Upper lobe of left lung (tissue), 6 donors: ENCODE results near the gene MAZ. TPM values are rescaled to one million over a fixed set of nuclear protein-coding genes. Genes with fewer than 3 reads are reported as not detected.

Experiments
- ATAC-seq, 2 donors: fragments of 200-7000 bp; cut with Tn5 transposase; one replicate each; pipeline ENCODE4 v1.9.1; 2022; ENCODE audit warnings: mild to moderate bottlenecking in 2 of 2, moderate library complexity in 2 of 2; ENCODE audit not compliant: low FRiP score in 2 of 2
- DNase-seq, 2 donors: peaks; one replicate each; pipeline ENCODE4 v3.0.0-alpha.2; 2019 to 2020
- H3K27ac ChIP-seq, 4 donors: fragments of 200-600 bp; sonication (generic); one replicate each; pipeline ENCODE4 v1.5.1; 2016 to 2019
- H3K27me3 ChIP-seq, 4 donors: fragments of 200-600 bp; sonication (generic); one replicate each; pipeline ENCODE4 v1.5.1; 2017 to 2019
- H3K36me3 ChIP-seq, 4 donors: fragments of 200-600 bp; sonication (generic); one replicate each; pipeline ENCODE4 v1.5.1; 2016 to 2019
- H3K4me1 ChIP-seq, 4 donors: fragments of 200-600 bp; sonication (generic); one replicate each; pipeline ENCODE4 v1.5.1; 2018 to 2019
- H3K4me3 ChIP-seq, 4 donors: fragments of 200-600 bp; sonication (generic); one replicate each; pipeline ENCODE4 v1.5.1; 2017 to 2019; ENCODE audit warnings: mild to moderate bottlenecking in 2 of 4, moderate library complexity in 1 of 4
- H3K9me3 ChIP-seq, 4 donors: fragments of 200-600 bp; sonication (generic); one replicate each; pipeline ENCODE4 v1.5.1; 2018 to 2019
- CTCF ChIP-seq, 6 experiments: fragments of 450-650 bp in 4 of 6; fragments of 200-600 bp in 2 of 6; sonication (generic) in 2 of 6; IDR thresholded peaks; one replicate each; pipeline ENCODE4 v1.5.1; 2016 to 2019; ENCODE audit warnings: antibody characterized with exemption in 6 of 6
- EP300 ChIP-seq, 4 donors: sonication (generic); formaldehyde crosslinking; IDR thresholded peaks; one replicate each; pipeline ENCODE4 v1.5.1; 2017; ENCODE audit warnings: antibody characterized with exemption in 4 of 4, control low read depth in 2 of 4
- POLR2A ChIP-seq, 4 donors: fragments of 450-650 bp; IDR thresholded peaks; one replicate each; pipeline ENCODE4 v1.5.1; 2016 to 2017; ENCODE audit warnings: antibody characterized with exemption in 4 of 4, mild to moderate bottlenecking in 2 of 4
- POLR2AphosphoS5 ChIP-seq, 2 donors: sonication (generic); formaldehyde crosslinking; IDR thresholded peaks; one replicate each; pipeline ENCODE4 v1.5.1; 2017; ENCODE audit warnings: antibody characterized with exemption in 2 of 2
- WGBS, 2 donors: methylation state at CpG; one replicate each; pipeline ENCODE4 v1.1.5; 2017 to 2018; 5-methylcytosine and 5-hydroxymethylcytosine counted together
- total RNA-seq, 6 donors: library from RNA; depleted of rRNA in 4 of 6; stranded (reverse); fragments of >200 nt in 4 of 6; gene quantifications; one replicate each; pipeline versions ENCODE4 v1.1.0 to v1.2.1, GENCODE V29; 2016 to 2021
- donor health status: DM: no; HTN: no; CAD: no; lungs with moderate emphysema.
- donor health status: DM: no; HTN: yes; CAD: no; lungs with severe emphysema.

MAZ gene
- total RNA-seq, 6 donors from 2014 or later, result 83.7 to 232 (median 165) TPM

GRCh38 chr16:29849505-29849904, 43.2 kb downstream of the MAZ start:
- H3K4me3 ChIP-seq, result no peak overlapping the region
- H3K27me3 ChIP-seq, result no peaks in the 10 kb centered on the region
- peak overlapping the region in 1 of 4 donors; percentile 34 for H3K27ac ChIP-seq
- H3K36me3 ChIP-seq, result peaks cover 16 to 43% (median 39%) of the 10 kb centered on the region in 4 donors
- peaks cover 4 to 27% (median 14%) of the 10 kb centered on the region in 4 donors for H3K4me1 ChIP-seq
- no peak for TF ChIP-seq POLR2AphosphoS5 (IDR thresholded peaks at IDR 0.05)
- TF ChIP-seq POLR2A (IDR thresholded peaks at IDR 0.05), result no peak
- TF ChIP-seq EP300 (IDR thresholded peaks at IDR 0.05), result no peak
- TF ChIP-seq CTCF (IDR thresholded peaks at IDR 0.05), result no peak
- no peaks in the 10 kb centered on the region for H3K9me3 ChIP-seq
- peak in 1 of 2 donors; percentile 32 for ATAC-seq
- no peak for DNase-seq
- WGBS, 2 donors, result 58 to 64% methylated on average over 5 of the region's 5 CpGs

- DNase-seq (no peak), ATAC-seq (no peak)
- no peaks in the 10 kb centered on the region for H3K27me3 ChIP-seq
- no peaks in the 10 kb centered on the region for H3K9me3 ChIP-seq
- peaks cover 0 to 17% (median 7%) of the 10 kb centered on the region in 4 donors for H3K4me1 ChIP-seq
- H3K27ac ChIP-seq, result no peak overlapping the region
- peaks cover 11 to 28% (median 24%) of the 10 kb centered on the region in 4 donors for H3K36me3 ChIP-seq
- no peak for TF ChIP-seq EP300 (IDR thresholded peaks at IDR 0.05)
- TF ChIP-seq POLR2AphosphoS5 (IDR thresholded peaks at IDR 0.05), result no peak
- no peak overlapping the region for H3K4me3 ChIP-seq
- WGBS, 2 donors, result 94 to 96% methylated on average over 3 of the region's 3 CpGs
Measured at GRCh38 chr16:29850998-29851397, 44.7 kb downstream of the MAZ start.

GRCh38 chr16:29852654-29853053, 46.3 kb downstream of the MAZ start:
- ATAC-seq, result no peak
- Histone ChIP-seq H3K9me3 (no peaks in the 10 kb centered on the region), H3K36me3 (peaks cover 3 to 11% (median 8%) of the 10 kb centered on the region in 4 donors), H3K4me3 (no peak overlapping the region), H3K4me1 (peaks cover 0 to 14% (median 6%) of the 10 kb centered on the region in 4 donors), H3K27ac (peak overlapping the region in 1 of 4 donors; percentile 61), H3K27me3 (no peaks in the 10 kb centered on the region)
- 47 to 62% methylated on average over 7 of the region's 7 CpGs for WGBS, 2 donors
- no peak for DNase-seq
- TF ChIP-seq CTCF (IDR thresholded peaks at IDR 0.05) (no peak), POLR2A (IDR thresholded peaks at IDR 0.05) (no peak), POLR2AphosphoS5 (IDR thresholded peaks at IDR 0.05) (peak in 1 of 2 donors; percentile 21), EP300 (IDR thresholded peaks at IDR 0.05) (no peak)

GRCh38 chr16:29854520-29855100, 48.3 kb downstream of the MAZ start:
- TF ChIP-seq POLR2A (IDR thresholded peaks at IDR 0.05), result no peak
- TF ChIP-seq POLR2AphosphoS5 (IDR thresholded peaks at IDR 0.05), result no peak
- no peak for TF ChIP-seq CTCF (IDR thresholded peaks at IDR 0.05)
- TF ChIP-seq EP300 (IDR thresholded peaks at IDR 0.05), result no peak

GRCh38 chr16:29857133-29857760, 50.9 kb downstream of the MAZ start:
- peaks cover 13 to 16% (median 14%) of the 10 kb centered on the region in 4 donors for H3K4me1 ChIP-seq
- WGBS, 2 donors, result 82 to 88% methylated on average over 7 of the region's 7 CpGs
- ATAC-seq (no peak), DNase-seq (no peak)
- TF ChIP-seq POLR2AphosphoS5 (IDR thresholded peaks at IDR 0.05) (no peak), EP300 (IDR thresholded peaks at IDR 0.05) (no peak), POLR2A (IDR thresholded peaks at IDR 0.05) (no peak), CTCF (IDR thresholded peaks at IDR 0.05) (no peak)
- H3K4me3 ChIP-seq, result no peak overlapping the region
- H3K9me3 ChIP-seq, result no peaks in the 10 kb centered on the region
- peaks cover 11 to 31% (median 24%) of the 10 kb centered on the region in 4 donors for H3K36me3 ChIP-seq
- no peaks in the 10 kb centered on the region for H3K27me3 ChIP-seq
- H3K27ac ChIP-seq, result no peak overlapping the region

More at GRCh38 chr16:29854520-29855100, 48.3 kb downstream of the MAZ start:
- peaks cover 0 to 3% (median 0%) of the 10 kb centered on the region in 4 donors for H3K4me1 ChIP-seq
- DNase-seq (no peak), ATAC-seq (no peak)
- WGBS, 2 donors, result 85 to 87% methylated on average over 5 of the region's 5 CpGs
- H3K4me3 ChIP-seq, result no peak overlapping the region
- H3K36me3 ChIP-seq, result peaks cover 8 to 15% (median 13%) of the 10 kb centered on the region in 4 donors
- H3K9me3 ChIP-seq, result no peaks in the 10 kb centered on the region
- H3K27ac ChIP-seq, result no peak overlapping the region
- no peaks in the 10 kb centered on the region for H3K27me3 ChIP-seq
